Hepatocyte (in vitro differentiated cells): ENCODE results near the gene SND1.

Source experiments
- CTCF ChIP-seq: fragments of 200-600 bp; sonication (generic); IDR thresholded peaks from 2 replicates; pipeline ENCODE4 v1.5.1; 2016; ENCODE audit warnings: antibody characterized with exemption, mild to moderate bottlenecking; ENCODE audit not compliant: poor library complexity
- EZH2 ChIP-seq: fragments of 200-600 bp; sonication (generic); IDR thresholded peaks from 2 replicates; pipeline ENCODE4 v1.6.1; 2016; ENCODE audit warnings: antibody characterized with exemption, mild to moderate bottlenecking, borderline replicate concordance

- no peak for TF ChIP-seq CTCF
- TF ChIP-seq EZH2, result no peak
These were observed 249.0 kb downstream of the SND1 start for GRCh38 chr7:127900732-127901685.
